ENCODE measurements around the gene LIMS2.

Gene LIMS2

DNA sequence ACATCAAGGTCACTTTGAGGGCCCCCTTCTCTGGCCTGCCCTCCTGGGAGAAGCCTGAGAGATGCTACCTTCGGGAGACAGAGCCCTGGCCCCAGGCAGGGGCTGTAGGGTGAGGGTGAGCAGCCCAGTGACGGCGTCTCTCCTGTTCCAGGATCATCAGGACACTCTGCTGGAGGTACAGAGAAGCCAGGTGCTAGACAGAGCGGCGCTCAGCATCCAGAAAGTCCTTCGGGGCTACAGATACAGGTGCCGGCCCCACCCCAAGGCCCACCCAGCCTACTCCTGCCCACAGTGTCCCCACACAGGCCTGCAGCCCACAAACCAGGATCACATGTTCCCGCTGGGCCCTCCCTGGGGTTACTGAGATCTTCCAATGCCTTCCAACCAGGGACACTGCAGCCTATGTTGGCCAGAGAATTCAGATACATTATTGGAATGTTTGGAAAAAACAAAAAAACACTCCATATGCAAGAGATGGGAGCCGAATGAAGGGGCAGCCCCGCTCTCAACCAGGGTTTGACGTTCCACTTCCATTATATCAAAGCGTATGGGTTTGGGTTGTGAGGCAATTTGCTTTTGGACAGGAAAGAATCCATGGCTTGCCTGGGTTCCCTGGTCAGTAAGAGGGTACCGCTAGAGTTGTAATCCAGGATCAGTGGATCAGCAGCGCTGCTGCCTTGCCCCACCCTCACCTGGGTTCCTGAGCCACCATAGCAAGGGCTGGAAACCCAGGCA lies 78.9 kb downstream of the LIMS2 start:
- no peak for DNase-seq

DNA sequence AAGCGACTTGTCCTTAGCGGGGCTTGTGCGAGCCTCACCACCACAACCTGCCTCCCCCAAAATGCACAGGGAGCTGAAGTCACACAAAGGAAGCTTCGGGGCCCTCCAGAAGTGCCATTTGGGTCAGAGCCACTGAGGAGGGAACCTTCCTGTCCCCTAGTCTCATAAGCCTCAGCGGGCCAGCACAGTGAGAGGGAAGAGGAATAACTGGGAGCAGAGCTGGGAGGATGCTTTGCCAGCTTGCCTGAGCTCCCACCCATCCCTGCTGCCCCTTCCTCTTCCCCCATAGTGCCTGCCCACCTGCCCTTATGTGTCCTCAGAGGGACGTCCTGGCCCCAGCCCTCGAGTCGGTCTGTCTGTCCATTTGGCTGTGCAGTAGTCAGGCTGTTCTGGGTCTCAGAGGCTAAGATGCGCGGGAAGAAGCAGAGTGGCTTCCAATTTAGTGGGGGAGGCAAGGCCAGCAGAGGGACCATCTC lies 81.2 kb downstream of the LIMS2 start:
- DNase-seq = peak in 1 of 2 experiments; percentile 1

DNA sequence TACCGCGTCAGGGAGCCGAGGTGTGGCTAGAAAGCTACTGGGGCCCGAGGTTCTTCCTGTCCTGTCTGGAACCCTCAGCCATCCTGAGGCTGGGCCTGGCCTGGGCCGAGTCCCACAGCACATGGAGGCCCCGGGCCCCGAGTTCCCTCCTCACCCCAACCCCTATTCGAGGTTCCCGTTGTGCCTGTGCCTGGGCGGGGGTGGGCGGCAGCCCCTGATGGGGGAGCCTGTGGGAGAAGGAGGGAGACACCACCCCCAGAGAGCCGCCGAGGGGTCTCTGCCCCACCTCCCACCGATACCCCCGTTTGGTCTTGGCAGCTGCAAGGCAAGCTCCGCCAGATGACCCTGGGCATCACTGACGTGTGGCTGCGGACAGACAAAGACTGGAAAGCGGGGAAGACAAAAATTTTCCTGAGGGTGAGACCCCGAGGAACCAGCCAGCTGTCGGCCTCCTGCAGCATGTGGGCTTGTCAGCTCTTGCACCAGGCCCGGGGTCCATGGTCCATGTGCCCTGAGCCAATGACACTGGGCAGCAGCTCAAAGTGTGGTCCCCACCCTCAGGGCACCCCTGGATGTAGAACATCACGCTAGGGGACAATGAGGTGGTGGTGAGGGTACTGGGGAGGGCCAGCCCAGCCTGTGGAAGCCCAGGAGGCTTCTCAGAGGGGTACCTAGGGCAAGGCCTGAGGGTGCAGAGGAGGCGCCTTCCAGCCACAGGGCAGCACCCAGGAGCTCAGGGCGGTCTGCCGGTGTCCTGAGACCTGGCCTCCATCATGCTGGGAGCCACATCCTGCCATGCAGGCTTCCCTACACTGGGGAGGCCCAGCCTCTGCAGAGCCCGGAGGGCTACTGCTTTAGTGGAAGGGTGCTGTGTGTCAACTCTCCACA lies 81.9 kb downstream of the LIMS2 start:
- DNase-seq = no peak

DNA sequence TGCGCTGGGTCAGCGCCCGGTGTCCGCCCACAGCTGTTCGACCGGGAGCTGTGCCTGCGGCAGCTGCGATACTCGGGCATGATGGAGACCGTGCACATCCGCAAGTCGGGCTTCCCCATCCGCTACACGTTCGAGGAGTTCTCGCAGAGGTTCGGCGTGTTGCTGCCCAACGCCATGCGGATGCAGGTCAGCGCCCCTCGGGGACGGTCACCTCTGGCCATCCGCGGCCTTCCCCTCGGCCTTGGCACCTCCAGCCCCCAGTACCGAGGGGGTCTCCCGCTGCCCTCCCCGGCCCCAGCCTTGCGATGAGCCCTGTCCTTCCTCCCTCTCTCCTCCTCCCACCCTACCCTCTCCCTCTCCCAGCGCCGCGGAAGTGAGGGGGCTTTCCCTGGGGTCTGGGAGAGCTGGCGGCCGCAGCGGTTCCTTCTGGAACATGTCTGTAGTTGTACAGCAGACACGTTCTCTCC lies 82.5 kb downstream of the LIMS2 start:
- no peak for DNase-seq

DNA sequence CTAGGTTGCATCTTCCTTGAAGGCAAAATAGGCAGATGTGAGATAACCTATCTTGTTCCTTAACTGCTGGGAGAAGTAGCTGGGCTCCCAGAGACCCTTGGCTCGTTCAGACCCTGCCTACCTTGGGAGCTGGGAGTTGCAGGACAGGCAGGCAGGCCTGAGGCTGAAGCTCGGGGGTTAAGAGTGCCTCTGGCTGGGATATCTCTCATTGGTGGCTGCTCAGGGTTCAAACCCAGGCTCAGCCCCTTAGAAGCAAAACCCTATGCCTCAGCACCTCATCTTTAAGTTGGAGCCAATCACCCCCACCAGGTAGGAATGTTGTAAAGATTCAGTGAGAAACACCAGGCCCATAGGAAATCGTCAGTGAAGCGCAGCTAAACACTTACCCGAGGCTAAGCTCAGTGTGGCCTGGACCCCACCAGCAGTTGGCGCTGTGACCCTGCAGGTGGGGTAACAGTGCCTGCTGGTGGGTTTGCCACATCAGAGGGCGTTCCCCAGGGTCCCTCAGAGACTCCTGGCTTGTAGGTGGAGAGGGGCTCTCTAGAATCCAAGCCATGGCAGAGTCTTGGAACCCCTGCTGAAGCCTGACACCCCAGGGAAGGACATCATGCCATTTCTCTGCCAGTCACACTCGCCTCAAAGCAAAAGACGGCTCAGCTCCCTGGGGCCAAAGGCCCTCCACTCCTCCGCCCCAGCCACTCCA lies 84.0 kb downstream of the LIMS2 start:
- peak; percentile 20 to 24 for DNase-seq

DNA sequence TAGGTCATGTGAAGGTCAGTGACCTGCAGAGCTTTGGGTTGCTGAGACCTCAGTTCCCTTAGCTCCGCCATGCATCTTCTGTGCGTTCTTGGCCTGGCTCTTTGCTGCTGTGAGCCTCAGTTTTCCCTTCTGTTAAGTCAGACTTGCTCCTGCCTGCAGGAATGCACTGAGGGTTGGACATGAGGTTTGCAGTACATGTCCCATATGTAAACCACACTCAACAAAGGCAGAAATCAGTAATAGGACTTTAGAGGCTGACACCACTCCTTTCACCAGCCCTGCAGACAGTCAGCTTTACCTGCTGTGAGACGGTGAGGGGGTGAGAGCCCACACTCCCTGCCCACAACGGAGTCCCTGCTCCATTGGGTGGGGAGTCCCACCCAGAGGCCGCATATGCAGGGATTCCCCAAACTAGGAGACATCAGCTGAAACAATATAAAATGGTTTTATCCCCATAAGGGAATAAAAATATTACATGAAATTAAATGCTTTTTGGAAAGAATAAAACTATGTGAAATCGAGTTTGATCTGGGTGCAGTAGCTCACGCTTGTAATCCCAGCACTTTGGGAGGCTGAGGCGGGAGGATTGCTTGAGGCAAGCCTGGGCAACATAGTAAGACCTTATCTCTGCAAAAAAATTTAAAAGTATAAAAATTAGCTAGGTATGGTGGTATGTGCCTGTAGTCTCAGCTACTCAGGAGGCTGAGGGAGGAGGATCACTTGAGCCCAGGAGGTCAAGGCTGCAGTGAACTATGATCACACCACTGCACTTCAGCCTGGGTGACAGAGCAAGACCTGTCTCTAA lies 84.7 kb downstream of the LIMS2 start:
- DNase-seq = no peak

DNA sequence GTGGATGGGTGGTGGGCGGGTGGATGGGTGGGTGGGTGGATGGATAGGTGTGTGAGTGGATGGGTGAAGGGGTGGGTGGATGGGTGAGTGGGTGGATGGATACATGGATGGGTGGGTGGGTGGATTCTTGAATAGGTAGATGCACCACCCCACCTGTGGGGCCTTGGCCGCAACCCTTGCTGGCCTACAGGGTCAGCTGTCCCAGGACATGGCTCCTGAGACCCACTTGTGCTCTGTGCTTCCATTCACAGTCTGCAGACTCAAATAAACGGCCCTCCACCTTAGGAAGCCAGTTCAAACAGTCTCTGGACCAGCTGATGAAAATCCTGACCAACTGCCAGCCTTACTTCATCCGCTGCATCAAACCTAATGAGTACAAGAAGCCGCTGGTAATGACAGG lies 85.5 kb downstream of the LIMS2 start:
- no peak for DNase-seq

DNA sequence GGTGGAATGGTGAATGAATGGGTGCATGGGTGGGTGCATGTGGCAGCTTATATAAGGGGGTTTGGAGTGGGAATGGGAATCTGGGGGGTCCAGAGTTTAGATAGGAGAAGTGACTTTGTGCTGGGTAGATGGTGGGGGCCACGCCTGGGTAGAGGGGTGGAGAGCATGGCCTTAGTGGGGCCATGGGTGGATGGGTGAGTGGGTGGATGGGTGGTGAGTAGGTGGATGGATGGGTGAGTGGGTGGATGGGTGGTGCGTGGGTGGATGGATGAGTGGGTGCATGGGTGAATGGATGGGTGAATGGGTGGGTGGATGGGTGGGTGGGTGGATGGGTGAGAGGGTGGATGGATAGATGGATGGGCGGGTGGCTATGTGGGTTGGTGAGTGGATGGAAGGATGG lies 86.0 kb downstream of the LIMS2 start:
- DNase-seq = no peak
